Left lung (tissue), 10 donors: ENCODE data around the gene PANX2. TPM values are rescaled to one million over a fixed set of nuclear protein-coding genes. Genes with fewer than 3 reads are reported as not detected.

Experiments used
- ATAC-seq: fragments of 200-7000 bp; cut with Tn5 transposase; one replicate; pipeline ENCODE4 v1.9.1; 2020; ENCODE audit warnings: moderate library complexity
- DNase-seq, 4 donors: peaks; one replicate each; pipeline ENCODE4 v3.0.0-alpha.2; 2013 to 2020
- H3K27ac ChIP-seq, 2 donors: fragments of 200-600 bp; sonication (generic) in 1 of 2; one replicate each; pipeline versions ENCODE4 v1.5.0 to v1.8.0; 2020 to 2021
- H3K27me3 ChIP-seq, 2 donors: fragments of 200-600 bp; sonication (generic) in 1 of 2; one replicate each; pipeline versions ENCODE4 v1.5.0 to v1.8.0; 2020 to 2021
- H3K36me3 ChIP-seq, 2 donors: fragments of 200-600 bp; sonication (generic) in 1 of 2; one replicate each; pipeline versions ENCODE4 v1.5.0 to v1.8.0; 2020 to 2021
- H3K4me1 ChIP-seq, 2 donors: fragments of 200-600 bp; one replicate each; pipeline ENCODE4 v1.8.0; 2021
- H3K4me3 ChIP-seq, 2 donors: fragments of 200-600 bp; sonication (generic) in 1 of 2; one replicate each; pipeline versions ENCODE4 v1.5.0 to v1.8.0; 2020 to 2021; ENCODE audit warnings: mild to moderate bottlenecking in 1 of 2
- H3K9me3 ChIP-seq, 2 donors: fragments of 200-600 bp; sonication (generic) in 1 of 2; one replicate each; pipeline versions ENCODE4 v1.5.0 to v1.8.0; 2020 to 2021
- intact Hi-C, 2 donors: fragments of 100-400 bp; cut with DNase I; formaldehyde crosslinking; loops; one replicate each; pipeline versions ENCODE4 v1.11.2 to v1.14.2; 2022
- polyA plus RNA-seq, 6 donors: library from polyadenylated mRNA; unstranded; fragments of 120-200 nt; gene quantifications; one replicate each; pipeline ENCODE4 v1.2.1, GENCODE V29; 2013; ENCODE audit not compliant: insufficient read length in 6 of 6
- total RNA-seq, 2 donors: library from RNA; stranded (reverse); fragmentation: NEBNext Ultra II Directional; extraction: Animal tissue kit (Norgen Biotek cat#: 25700); gene quantifications; one replicate each; pipeline ENCODE4 v1.2.1, GENCODE V29; 2021
- TF ChIP-seq, protein P1 (sequence below), 2 donors: fragments of 200-600 bp; sonication (generic) in 1 of 2; IDR thresholded peaks; one replicate each; pipeline versions ENCODE4 v1.5.0 to v1.8.0; 2021; ENCODE audit warnings: antibody characterized with exemption in 2 of 2
- donor health status: DM: no; HTN: yes; CAD: no.
- donor health status: DM: no; HTN: no; CAD: no.

The PANX2 gene
- total and polyA plus RNA-seq, 8 donors, result 0.51 to 4.6 (median 0.65) TPM

DNA sequence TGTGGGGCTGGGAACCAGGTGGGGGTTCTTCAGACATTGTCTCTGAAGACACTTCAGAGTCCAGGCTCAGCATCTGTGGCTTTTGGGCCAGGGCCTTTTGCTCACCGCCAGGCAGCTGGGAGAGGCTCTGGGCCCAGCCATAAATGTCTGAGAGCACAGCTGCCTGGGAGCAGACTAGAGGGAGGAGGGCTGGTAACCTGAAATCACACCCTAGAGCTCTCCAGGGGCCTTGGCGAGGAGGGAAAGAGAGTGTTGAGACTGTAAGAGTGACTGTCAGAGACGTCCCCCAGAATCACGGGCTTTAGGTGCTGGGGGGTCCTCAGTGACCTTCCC lies 19.3 kb downstream of the PANX2 start:
- TF ChIP-seq, protein P1, sequence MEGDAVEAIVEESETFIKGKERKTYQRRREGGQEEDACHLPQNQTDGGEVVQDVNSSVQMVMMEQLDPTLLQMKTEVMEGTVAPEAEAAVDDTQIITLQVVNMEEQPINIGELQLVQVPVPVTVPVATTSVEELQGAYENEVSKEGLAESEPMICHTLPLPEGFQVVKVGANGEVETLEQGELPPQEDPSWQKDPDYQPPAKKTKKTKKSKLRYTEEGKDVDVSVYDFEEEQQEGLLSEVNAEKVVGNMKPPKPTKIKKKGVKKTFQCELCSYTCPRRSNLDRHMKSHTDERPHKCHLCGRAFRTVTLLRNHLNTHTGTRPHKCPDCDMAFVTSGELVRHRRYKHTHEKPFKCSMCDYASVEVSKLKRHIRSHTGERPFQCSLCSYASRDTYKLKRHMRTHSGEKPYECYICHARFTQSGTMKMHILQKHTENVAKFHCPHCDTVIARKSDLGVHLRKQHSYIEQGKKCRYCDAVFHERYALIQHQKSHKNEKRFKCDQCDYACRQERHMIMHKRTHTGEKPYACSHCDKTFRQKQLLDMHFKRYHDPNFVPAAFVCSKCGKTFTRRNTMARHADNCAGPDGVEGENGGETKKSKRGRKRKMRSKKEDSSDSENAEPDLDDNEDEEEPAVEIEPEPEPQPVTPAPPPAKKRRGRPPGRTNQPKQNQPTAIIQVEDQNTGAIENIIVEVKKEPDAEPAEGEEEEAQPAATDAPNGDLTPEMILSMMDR (IDR thresholded peaks at IDR 0.05), result no peak
- ATAC-seq (peak; percentile 6), DNase-seq (no peak)
- intact Hi-C loops, result no loop called here
- Histone ChIP-seq H3K27me3 (no peaks in the 10 kb centered on the region), H3K27ac (peak overlapping the region; percentile 88 to 99), H3K36me3 (peaks cover 0 to 20% of the 10 kb centered on the region in 2 donors), H3K4me3 (peak overlapping the region; percentile 25 to 37), H3K9me3 (no peaks in the 10 kb centered on the region), H3K4me1 (peaks cover 15 to 75% of the 10 kb centered on the region in 2 donors)

DNA sequence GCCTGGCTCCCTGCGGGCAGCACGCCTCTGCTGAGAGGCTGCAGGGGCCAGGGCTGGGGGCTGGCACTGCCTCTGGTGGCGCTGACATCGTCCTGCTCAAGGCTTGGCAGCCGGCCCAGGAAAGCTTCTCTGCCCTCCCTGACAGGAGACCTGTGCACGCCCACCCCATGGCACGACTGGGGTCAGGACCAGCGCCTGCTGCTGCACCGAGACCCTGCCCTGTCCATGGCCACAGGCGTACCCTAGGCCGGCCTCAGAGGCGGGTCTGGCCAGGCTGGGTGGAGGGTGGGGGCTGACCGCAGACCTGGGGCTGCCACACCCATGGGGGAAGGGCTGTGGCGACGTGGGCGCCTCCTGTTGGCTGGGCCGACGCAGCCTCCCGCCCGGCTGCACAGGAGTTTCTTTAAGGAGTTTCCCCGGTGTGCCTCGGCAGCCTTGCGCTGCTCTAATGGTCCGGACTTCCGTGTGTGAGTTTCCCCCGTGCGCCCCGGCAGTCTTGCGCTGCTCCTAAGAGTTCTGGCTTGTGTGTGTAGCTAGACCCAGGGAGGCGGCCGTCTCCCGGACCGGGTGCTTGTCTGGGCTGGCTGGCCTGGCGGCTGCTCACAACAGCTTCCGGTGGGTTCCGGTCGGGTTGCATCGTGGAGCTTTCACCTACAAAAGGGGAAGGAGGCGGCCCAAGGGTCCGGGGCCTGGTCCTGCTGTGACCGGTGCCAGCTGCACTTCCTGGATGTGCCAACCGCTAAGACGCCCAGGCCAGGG lies 19.8 kb downstream of the PANX2 start:
- ATAC-seq (peak; percentile 87), DNase-seq (peak in 3 of 4 donors; percentile 74 to 96 (median 89))
- H3K4me1 ChIP-seq, result peaks cover 11 to 69% of the 10 kb centered on the region in 2 donors
- H3K9me3 ChIP-seq, result no peaks in the 10 kb centered on the region
- H3K27me3 ChIP-seq, result no peaks in the 10 kb centered on the region
- H3K4me3 ChIP-seq, result peak overlapping the region; percentile 25 to 37
- intact Hi-C loops, result no loop called here
- peaks cover 0 to 25% of the 10 kb centered on the region in 2 donors for H3K36me3 ChIP-seq
- TF ChIP-seq, protein P1 (IDR thresholded peaks at IDR 0.05), result peak; percentile 12 to 20
- peak overlapping the region; percentile 88 to 99 for H3K27ac ChIP-seq

DNA sequence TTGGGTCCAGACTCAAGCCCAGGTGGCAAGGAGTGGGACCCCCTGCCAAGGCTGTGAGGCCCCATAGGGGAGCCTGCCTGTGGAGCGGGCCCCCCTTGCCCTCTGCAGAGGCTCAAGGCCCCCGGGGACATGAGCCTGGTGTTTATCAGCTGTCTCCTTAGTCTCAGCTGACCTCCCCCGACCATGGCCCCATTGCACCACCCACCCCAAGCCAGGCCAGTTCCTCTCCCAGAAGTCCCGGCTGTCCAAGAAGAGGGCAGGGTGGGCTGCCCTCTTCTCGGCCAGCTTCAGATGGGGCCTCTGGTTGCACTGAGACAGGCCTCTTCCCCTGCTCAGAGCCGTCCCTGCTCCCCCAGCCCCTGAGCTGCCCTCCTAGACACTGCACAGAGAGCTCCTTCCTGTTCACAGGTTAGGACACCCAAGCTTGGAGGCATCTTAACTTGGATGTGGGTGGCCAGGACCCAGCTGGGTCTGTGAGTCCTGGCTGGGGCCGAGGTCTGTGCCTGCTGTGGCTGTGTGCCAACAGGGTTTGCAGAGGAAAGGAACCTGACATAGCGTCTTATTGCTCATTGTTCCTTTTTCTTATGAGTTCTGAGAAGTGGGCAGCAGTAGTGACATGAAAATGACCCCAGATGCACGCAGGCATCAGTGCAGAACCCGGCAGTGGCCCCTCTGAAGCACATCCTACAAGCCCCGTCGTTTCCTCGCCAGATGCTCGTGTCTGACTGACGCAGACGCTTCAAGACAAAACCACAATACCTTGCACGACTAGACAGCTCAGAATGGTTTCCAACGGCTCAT lies 20.6 kb downstream of the PANX2 start:
- Histone ChIP-seq H3K9me3 (no peaks in the 10 kb centered on the region), H3K27ac (peak overlapping the region; percentile 88 to 99), H3K27me3 (no peaks in the 10 kb centered on the region), H3K4me3 (peak overlapping the region; percentile 25 to 37), H3K4me1 (peaks cover 10 to 68% of the 10 kb centered on the region in 2 donors), H3K36me3 (peaks cover 0 to 33% of the 10 kb centered on the region in 2 donors)
- DNase-seq (peak in 2 of 4 donors; percentile 79 to 91), ATAC-seq (peak; percentile 3)
- intact Hi-C loops, result no loop called here
- TF ChIP-seq, protein P1 (IDR thresholded peaks at IDR 0.05), result no peak

DNA sequence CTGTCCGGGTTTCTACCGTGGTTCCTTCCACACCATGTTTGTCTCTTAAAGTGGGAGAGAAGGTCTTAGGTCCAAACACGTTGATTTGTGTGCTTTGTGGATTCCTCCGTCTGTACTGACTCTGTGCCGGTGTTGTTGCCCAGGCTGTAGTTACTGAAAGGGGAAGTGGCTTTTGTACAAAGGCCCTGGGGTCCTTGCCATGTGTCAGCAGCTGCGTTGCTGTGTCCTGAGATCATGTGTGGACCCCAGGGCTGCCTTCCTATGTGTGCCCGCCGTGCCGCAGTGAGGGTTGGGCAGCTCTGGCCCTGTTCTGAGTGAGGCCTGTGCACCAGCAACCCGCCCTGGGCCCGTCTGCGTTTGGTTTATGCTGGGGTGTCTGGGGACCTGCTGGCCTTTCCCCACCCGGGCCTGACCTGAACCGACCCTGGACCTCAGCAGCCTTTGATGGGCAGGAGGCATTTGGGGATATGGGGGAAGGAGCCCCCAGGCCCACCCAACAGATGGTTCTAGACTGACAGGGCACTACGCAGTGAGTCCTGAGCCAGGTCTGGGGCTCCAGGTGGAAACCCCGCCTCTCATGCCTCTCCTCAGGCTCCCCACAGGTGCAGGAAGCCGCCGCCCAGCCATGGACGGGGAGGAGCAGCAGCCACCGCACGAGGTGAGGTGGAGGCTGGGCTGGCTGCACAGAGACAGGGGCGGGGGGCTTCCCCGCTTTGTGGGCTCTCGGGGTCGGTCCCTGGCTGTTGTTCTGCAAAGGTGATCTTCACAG lies 22.1 kb downstream of the PANX2 start:
- intact Hi-C loops, result no loop called here
- TF ChIP-seq, protein P1 (IDR thresholded peaks at IDR 0.05), result no peak
- no peaks in the 10 kb centered on the region for H3K9me3 ChIP-seq
- peaks cover 0 to 48% of the 10 kb centered on the region in 2 donors for H3K36me3 ChIP-seq
- H3K4me3 ChIP-seq, result peak overlapping the region in 1 of 2 donors; percentile 37
- peak in 1 of 4 donors; percentile 76 for DNase-seq
- peaks cover 10 to 55% of the 10 kb centered on the region in 2 donors for H3K4me1 ChIP-seq
- peak overlapping the region; percentile 44 to 99 for H3K27ac ChIP-seq
- no peaks in the 10 kb centered on the region for H3K27me3 ChIP-seq
- no peak for ATAC-seq
